Measurements from ENCODE around the gene ESYT2. TPM values are rescaled to one million over a fixed set of nuclear protein-coding genes. Genes with fewer than 3 reads are reported as not detected.

Gene ESYT2
- total RNA-seq, 2 donors from 2014 or later: 24.4 to 31.8 TPM

- H3K4me1 Mint-ChIP-seq (ENCODE audit: low read depth in 2 of 2): peaks cover 69 to 71% of the 10 kb centered on the region in 2 donors
- peak overlapping the region; percentile 56 to 91 for H3K27ac Mint-ChIP-seq
- DNase-seq (ENCODE audit: low spot score): no peak
- H3K4me3 Mint-ChIP-seq: peak overlapping the region; percentile 54
- no peaks in the 10 kb centered on the region for H3K36me3 Mint-ChIP-seq
- H3K27me3 Mint-ChIP-seq: no peaks in the 10 kb centered on the region
- no peak for ATAC-seq
- peaks cover 3% of the 10 kb centered on the region for H3K9me3 Mint-ChIP-seq
Observed at GRCh38 chr7:158811894-158812293, 17.4 kb downstream of the ESYT2 start.

- no peak for DNase-seq (ENCODE audit: low spot score)
- Mint-ChIP-seq H3K4me3 (peak overlapping the region; percentile 25), H3K27me3 (no peaks in the 10 kb centered on the region), H3K27ac (peak overlapping the region; percentile 56 to 91), H3K36me3 (no peaks in the 10 kb centered on the region), H3K9me3 (peaks cover 3% of the 10 kb centered on the region), H3K4me1 (ENCODE audit: low read depth in 2 of 2) (peaks cover 64 to 66% of the 10 kb centered on the region in 2 donors)
- no peak for ATAC-seq
Observed at GRCh38 chr7:158811461-158811860, 17.8 kb downstream of the ESYT2 start.

GRCh38 chr7:158810846-158811245 lies 18.5 kb downstream of the ESYT2 start:
- H3K27ac Mint-ChIP-seq: peak overlapping the region; percentile 7
- H3K27me3 Mint-ChIP-seq: no peaks in the 10 kb centered on the region
- ATAC-seq (no peak), DNase-seq (ENCODE audit: low spot score) (no peak)
- H3K9me3 Mint-ChIP-seq: peaks cover 3% of the 10 kb centered on the region
- H3K4me1 Mint-ChIP-seq (ENCODE audit: low read depth in 2 of 2): peaks cover 58 to 60% of the 10 kb centered on the region in 2 donors
- no peak overlapping the region for H3K4me3 Mint-ChIP-seq
- no peaks in the 10 kb centered on the region for H3K36me3 Mint-ChIP-seq

GRCh38 chr7:158809596-158809995 lies 19.7 kb downstream of the ESYT2 start:
- peaks cover 3% of the 10 kb centered on the region for H3K9me3 Mint-ChIP-seq
- peaks cover 57 to 58% of the 10 kb centered on the region in 2 donors for H3K4me1 Mint-ChIP-seq (ENCODE audit: low read depth in 2 of 2)
- no peak overlapping the region for H3K4me3 Mint-ChIP-seq
- H3K27me3 Mint-ChIP-seq: no peaks in the 10 kb centered on the region
- ATAC-seq (peak; percentile 58 to 86), DNase-seq (ENCODE audit: low spot score) (no peak)
- peak overlapping the region in 1 of 2 donors; percentile 0 for H3K27ac Mint-ChIP-seq
- H3K36me3 Mint-ChIP-seq: no peaks in the 10 kb centered on the region

- Mint-ChIP-seq H3K4me3 (no peak overlapping the region), H3K27me3 (peaks cover 0 to 3% of the 10 kb centered on the region in 2 donors), H3K4me1 (ENCODE audit: low read depth in 2 of 2) (peaks cover 53 to 56% of the 10 kb centered on the region in 2 donors), H3K36me3 (peaks cover 5% of the 10 kb centered on the region), H3K9me3 (no peaks in the 10 kb centered on the region), H3K27ac (no peak overlapping the region)
- ATAC-seq (no peak), DNase-seq (ENCODE audit: low spot score) (no peak)
Observed at GRCh38 chr7:158808126-158808525, 21.2 kb downstream of the ESYT2 start.

- Mint-ChIP-seq H3K4me3 (peak overlapping the region; percentile 17), H3K27ac (peak overlapping the region in 1 of 2 donors; percentile 56), H3K36me3 (peaks cover 5% of the 10 kb centered on the region), H3K4me1 (ENCODE audit: low read depth in 2 of 2) (peaks cover 38 to 41% of the 10 kb centered on the region in 2 donors), H3K9me3 (no peaks in the 10 kb centered on the region), H3K27me3 (peaks cover 0 to 3% of the 10 kb centered on the region in 2 donors)
- DNase-seq (ENCODE audit: low spot score) (no peak), ATAC-seq (no peak)
Observed at GRCh38 chr7:158805937-158806336, 23.4 kb downstream of the ESYT2 start.

GRCh38 chr7:158805414-158805813 lies 23.9 kb downstream of the ESYT2 start:
- Mint-ChIP-seq H3K27me3 (peaks cover 0 to 3% of the 10 kb centered on the region in 2 donors), H3K4me3 (peak overlapping the region; percentile 25), H3K9me3 (no peaks in the 10 kb centered on the region), H3K27ac (peak overlapping the region; percentile 56 to 76), H3K4me1 (ENCODE audit: low read depth in 2 of 2) (peaks cover 37 to 38% of the 10 kb centered on the region in 2 donors), H3K36me3 (peaks cover 5% of the 10 kb centered on the region)
- DNase-seq (ENCODE audit: low spot score): no peak
- ATAC-seq: no peak

- DNase-seq (ENCODE audit: low spot score): no peak
- no peaks in the 10 kb centered on the region for H3K9me3 Mint-ChIP-seq
- peaks cover 5% of the 10 kb centered on the region for H3K36me3 Mint-ChIP-seq
- peak overlapping the region; percentile 56 to 76 for H3K27ac Mint-ChIP-seq
- H3K4me1 Mint-ChIP-seq (ENCODE audit: low read depth in 2 of 2): peaks cover 26 to 31% of the 10 kb centered on the region in 2 donors
- H3K4me3 Mint-ChIP-seq: peak overlapping the region; percentile 50
- peaks cover 0 to 3% of the 10 kb centered on the region in 2 donors for H3K27me3 Mint-ChIP-seq
- ATAC-seq: no peak
Observed at GRCh38 chr7:158804335-158804734, 25.0 kb downstream of the ESYT2 start.

GRCh38 chr7:158803367-158803969 lies 25.8 kb downstream of the ESYT2 start:
- Mint-ChIP-seq H3K4me1 (ENCODE audit: low read depth in 2 of 2) (peaks cover 25 to 33% of the 10 kb centered on the region in 2 donors), H3K27ac (peak overlapping the region in 1 of 2 donors; percentile 21), H3K27me3 (peaks cover 0 to 3% of the 10 kb centered on the region in 2 donors), H3K9me3 (no peaks in the 10 kb centered on the region), H3K36me3 (peaks cover 5% of the 10 kb centered on the region), H3K4me3 (peak overlapping the region; percentile 25)
- no peak for ATAC-seq
- DNase-seq (ENCODE audit: low spot score): no peak

GRCh38 chr7:158802535-158803366 lies 26.6 kb downstream of the ESYT2 start:
- Mint-ChIP-seq H3K4me1 (ENCODE audit: low read depth in 2 of 2) (peaks cover 25 to 29% of the 10 kb centered on the region in 2 donors), H3K27me3 (peaks cover 0 to 3% of the 10 kb centered on the region in 2 donors), H3K4me3 (peak overlapping the region; percentile 25), H3K36me3 (peaks cover 5% of the 10 kb centered on the region), H3K27ac (peak overlapping the region in 1 of 2 donors; percentile 21), H3K9me3 (no peaks in the 10 kb centered on the region)
- DNase-seq (ENCODE audit: low spot score) (no peak), ATAC-seq (no peak)

- peaks cover 9% of the 10 kb centered on the region for H3K36me3 Mint-ChIP-seq
- H3K4me3 Mint-ChIP-seq: no peak overlapping the region
- ATAC-seq: no peak
- DNase-seq (ENCODE audit: low spot score): no peak
- H3K9me3 Mint-ChIP-seq: no peaks in the 10 kb centered on the region
- no peaks in the 10 kb centered on the region for H3K27me3 Mint-ChIP-seq
- H3K27ac Mint-ChIP-seq: no peak overlapping the region
- peaks cover 12 to 21% of the 10 kb centered on the region in 2 donors for H3K4me1 Mint-ChIP-seq (ENCODE audit: low read depth in 2 of 2)
Observed at GRCh38 chr7:158798741-158799140, 30.6 kb downstream of the ESYT2 start.

GRCh38 chr7:158796667-158797066 lies 32.6 kb downstream of the ESYT2 start:
- Mint-ChIP-seq H3K4me3 (no peak overlapping the region), H3K27ac (no peak overlapping the region), H3K4me1 (ENCODE audit: low read depth in 2 of 2) (peaks cover 5 to 22% of the 10 kb centered on the region in 2 donors), H3K9me3 (no peaks in the 10 kb centered on the region), H3K27me3 (no peaks in the 10 kb centered on the region), H3K36me3 (peaks cover 11% of the 10 kb centered on the region)
- no peak for ATAC-seq
- no peak for DNase-seq (ENCODE audit: low spot score)

GRCh38 chr7:158795272-158795671 lies 34.0 kb downstream of the ESYT2 start:
- ATAC-seq (no peak), DNase-seq (ENCODE audit: low spot score) (no peak)
- Mint-ChIP-seq H3K27ac (no peak overlapping the region), H3K27me3 (no peaks in the 10 kb centered on the region), H3K9me3 (no peaks in the 10 kb centered on the region), H3K36me3 (peaks cover 11% of the 10 kb centered on the region), H3K4me3 (no peak overlapping the region), H3K4me1 (ENCODE audit: low read depth in 2 of 2) (peaks cover 5 to 14% of the 10 kb centered on the region in 2 donors)

GRCh38 chr7:158791107-158791506 lies 38.2 kb downstream of the ESYT2 start:
- peaks cover 6% of the 10 kb centered on the region for H3K36me3 Mint-ChIP-seq
- no peak overlapping the region for H3K27ac Mint-ChIP-seq
- no peak for ATAC-seq
- H3K4me1 Mint-ChIP-seq (ENCODE audit: low read depth in 2 of 2): peaks cover 0 to 3% of the 10 kb centered on the region in 2 donors
- H3K27me3 Mint-ChIP-seq: no peaks in the 10 kb centered on the region
- no peaks in the 10 kb centered on the region for H3K9me3 Mint-ChIP-seq
- DNase-seq (ENCODE audit: low spot score): no peak
- no peak overlapping the region for H3K4me3 Mint-ChIP-seq

Measured in natural killer cell treated with Interleukin-12 subunit alpha and Interleukin-12 subunit beta and Interleukin-15 and Interleukin-18, amount 100 ng/mL, for 72 hours (primary cell).